ENCODE measurements around the gene PEX14. TPM values are rescaled to one million over a fixed set of nuclear protein-coding genes. Genes with fewer than 3 reads are reported as not detected.
A peak's percentile ranks its signal among the peaks of the same experiment; 100 is the strongest.

PEX14 gene
- total RNA-seq, 1 experiment from 2014 or later, result 36.0 TPM

DNA sequence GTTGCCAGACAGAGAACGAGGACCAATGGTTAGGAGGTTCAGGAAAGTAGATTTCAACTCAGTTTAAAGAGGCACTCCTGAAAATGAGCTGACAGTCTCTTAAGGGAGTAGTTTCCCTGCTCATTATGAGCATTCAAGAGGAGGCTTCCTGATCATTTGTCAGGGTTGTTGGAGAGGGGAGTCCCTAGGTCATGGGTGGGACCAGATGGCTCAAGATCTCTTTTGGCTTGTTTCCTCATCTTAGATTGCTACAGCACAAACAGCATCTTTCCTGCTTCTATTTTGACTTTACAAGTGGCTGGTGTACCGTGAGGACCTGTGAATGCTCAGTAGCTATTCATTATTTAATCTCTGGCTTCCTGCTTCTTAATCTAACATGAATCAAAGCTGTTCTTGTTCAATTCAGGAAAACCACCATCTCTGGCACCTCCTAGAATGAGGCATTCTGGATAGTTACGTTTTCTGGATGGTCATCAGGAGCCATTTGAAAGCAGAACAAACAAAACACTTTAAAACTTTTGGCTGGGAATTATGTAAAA, 47.6 kb downstream of the PEX14 start:
- Histone ChIP-seq H3K4me1 (ENCODE audit: control insufficient read depth, insufficient read depth, low read length) (peaks cover 51% of the 10 kb centered on the region), H3K36me3 (ENCODE audit: control insufficient read depth, insufficient read depth, low read length) (no peaks in the 10 kb centered on the region), H3K27me3 (ENCODE audit: control insufficient read depth, insufficient read depth, low read length) (no peaks in the 10 kb centered on the region), H3K9me3 (ENCODE audit: control insufficient read depth, insufficient read depth, low read depth, low read length) (no peaks in the 10 kb centered on the region), H3K27ac (ENCODE audit: low read length) (peak overlapping the region; percentile 66), H3K4me3 (ENCODE audit: low read depth in 2 of 2, low read length in 2 of 2) (no peak overlapping the region)
- TF ChIP-seq POLR2AphosphoS5 (IDR thresholded peaks at IDR 0.05; ENCODE audit: low read depth, low read length) (no peak), SIN3A (IDR thresholded peaks at IDR 0.05; ENCODE audit: borderline replicate concordance, insufficient read depth, low read depth, low read length) (no peak)
- TF ChIP-seq, protein P1, sequence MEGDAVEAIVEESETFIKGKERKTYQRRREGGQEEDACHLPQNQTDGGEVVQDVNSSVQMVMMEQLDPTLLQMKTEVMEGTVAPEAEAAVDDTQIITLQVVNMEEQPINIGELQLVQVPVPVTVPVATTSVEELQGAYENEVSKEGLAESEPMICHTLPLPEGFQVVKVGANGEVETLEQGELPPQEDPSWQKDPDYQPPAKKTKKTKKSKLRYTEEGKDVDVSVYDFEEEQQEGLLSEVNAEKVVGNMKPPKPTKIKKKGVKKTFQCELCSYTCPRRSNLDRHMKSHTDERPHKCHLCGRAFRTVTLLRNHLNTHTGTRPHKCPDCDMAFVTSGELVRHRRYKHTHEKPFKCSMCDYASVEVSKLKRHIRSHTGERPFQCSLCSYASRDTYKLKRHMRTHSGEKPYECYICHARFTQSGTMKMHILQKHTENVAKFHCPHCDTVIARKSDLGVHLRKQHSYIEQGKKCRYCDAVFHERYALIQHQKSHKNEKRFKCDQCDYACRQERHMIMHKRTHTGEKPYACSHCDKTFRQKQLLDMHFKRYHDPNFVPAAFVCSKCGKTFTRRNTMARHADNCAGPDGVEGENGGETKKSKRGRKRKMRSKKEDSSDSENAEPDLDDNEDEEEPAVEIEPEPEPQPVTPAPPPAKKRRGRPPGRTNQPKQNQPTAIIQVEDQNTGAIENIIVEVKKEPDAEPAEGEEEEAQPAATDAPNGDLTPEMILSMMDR (IDR thresholded peaks at IDR 0.05), result no peak
- ATAC-seq, result no peak
- no TSS peak for BruUV-seq (replicated peaks)
- intact Hi-C loops (cut with micrococcal nuclease; ENCODE audit: unreplicated experiment) (no loop called here), in situ Hi-C loops (cut with HindIII; ENCODE audit: low pct_unique_long_range_greater_than_20kb, low sequenced_read_pairs) (loop anchor here (5.0 kb wide), 1 partner anchor 80 kb away; no protein-coding TSS in a partner anchor)
- ChIA-PET CTCF (no interaction called here), POLR2A (no interaction called here)
- no peak for DNase-seq (ENCODE audit: low read depth, low spot score)

DNA sequence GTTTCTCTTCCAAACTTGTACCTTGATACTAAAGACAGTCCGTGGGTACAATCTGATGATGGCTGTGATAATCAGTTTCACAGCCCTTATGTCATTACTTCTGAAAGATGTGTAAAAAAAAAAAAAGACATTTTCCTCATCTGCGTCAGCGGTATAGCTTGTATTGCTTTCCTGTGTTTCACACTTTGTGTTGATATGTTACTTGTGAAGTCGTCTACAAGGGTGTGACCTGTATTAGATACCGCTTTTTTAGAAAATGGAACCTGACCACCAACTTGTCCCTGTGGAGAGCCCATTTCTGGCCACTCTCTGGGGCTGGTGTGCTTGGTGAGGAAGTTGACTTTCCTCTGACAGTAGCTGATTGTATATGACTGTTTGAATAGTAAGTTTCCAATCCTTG, 50.5 kb downstream of the PEX14 start:
- H3K27me3 ChIP-seq (ENCODE audit: control insufficient read depth, insufficient read depth, low read length), result no peaks in the 10 kb centered on the region
- no peak overlapping the region for H3K4me3 ChIP-seq (ENCODE audit: low read depth in 2 of 2, low read length in 2 of 2)
- no peaks in the 10 kb centered on the region for H3K9me3 ChIP-seq (ENCODE audit: control insufficient read depth, insufficient read depth, low read depth, low read length)
- CTCF ChIA-PET, result no interaction called here
- no peak for ATAC-seq
- intact Hi-C loops (cut with micrococcal nuclease; ENCODE audit: unreplicated experiment) (loop anchor here (5.0 kb wide), 1 partner anchor 162 kb away; no protein-coding TSS in a partner anchor), in situ Hi-C loops (cut with HindIII; ENCODE audit: low pct_unique_long_range_greater_than_20kb, low sequenced_read_pairs) (no loop called here)
- TF ChIP-seq, protein P2, sequence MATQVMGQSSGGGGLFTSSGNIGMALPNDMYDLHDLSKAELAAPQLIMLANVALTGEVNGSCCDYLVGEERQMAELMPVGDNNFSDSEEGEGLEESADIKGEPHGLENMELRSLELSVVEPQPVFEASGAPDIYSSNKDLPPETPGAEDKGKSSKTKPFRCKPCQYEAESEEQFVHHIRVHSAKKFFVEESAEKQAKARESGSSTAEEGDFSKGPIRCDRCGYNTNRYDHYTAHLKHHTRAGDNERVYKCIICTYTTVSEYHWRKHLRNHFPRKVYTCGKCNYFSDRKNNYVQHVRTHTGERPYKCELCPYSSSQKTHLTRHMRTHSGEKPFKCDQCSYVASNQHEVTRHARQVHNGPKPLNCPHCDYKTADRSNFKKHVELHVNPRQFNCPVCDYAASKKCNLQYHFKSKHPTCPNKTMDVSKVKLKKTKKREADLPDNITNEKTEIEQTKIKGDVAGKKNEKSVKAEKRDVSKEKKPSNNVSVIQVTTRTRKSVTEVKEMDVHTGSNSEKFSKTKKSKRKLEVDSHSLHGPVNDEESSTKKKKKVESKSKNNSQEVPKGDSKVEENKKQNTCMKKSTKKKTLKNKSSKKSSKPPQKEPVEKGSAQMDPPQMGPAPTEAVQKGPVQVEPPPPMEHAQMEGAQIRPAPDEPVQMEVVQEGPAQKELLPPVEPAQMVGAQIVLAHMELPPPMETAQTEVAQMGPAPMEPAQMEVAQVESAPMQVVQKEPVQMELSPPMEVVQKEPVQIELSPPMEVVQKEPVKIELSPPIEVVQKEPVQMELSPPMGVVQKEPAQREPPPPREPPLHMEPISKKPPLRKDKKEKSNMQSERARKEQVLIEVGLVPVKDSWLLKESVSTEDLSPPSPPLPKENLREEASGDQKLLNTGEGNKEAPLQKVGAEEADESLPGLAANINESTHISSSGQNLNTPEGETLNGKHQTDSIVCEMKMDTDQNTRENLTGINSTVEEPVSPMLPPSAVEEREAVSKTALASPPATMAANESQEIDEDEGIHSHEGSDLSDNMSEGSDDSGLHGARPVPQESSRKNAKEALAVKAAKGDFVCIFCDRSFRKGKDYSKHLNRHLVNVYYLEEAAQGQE (IDR thresholded peaks at IDR 0.05; ENCODE audit: insufficient read depth in 1 of 2, low read depth in 2 of 2, low read length in 1 of 2), result no peak
- TF ChIP-seq, protein P1 (IDR thresholded peaks at IDR 0.05), result no peak
- TF ChIP-seq SIN3A (IDR thresholded peaks at IDR 0.05; ENCODE audit: borderline replicate concordance, insufficient read depth, low read depth, low read length), result no peak
- TF ChIP-seq TCF7L2 (IDR thresholded peaks at IDR 0.05; ENCODE audit: low read depth, low read length), result no peak
- TF ChIP-seq POLR2AphosphoS5 (IDR thresholded peaks at IDR 0.05; ENCODE audit: low read depth, low read length), result no peak
- BruUV-seq (replicated peaks), result no TSS peak
- POLR2A ChIA-PET, result interaction anchor here (0.6 kb wide), 1 partner anchor 71 kb away, joined by 3 read pairs; no protein-coding TSS in a partner anchor
- DNase-seq (ENCODE audit: low read depth, low spot score), result no peak
- peak overlapping the region; percentile 18; the same call in 1 of the 2 replicates for H3K27ac ChIP-seq (ENCODE audit: low read length)
- H3K36me3 ChIP-seq (ENCODE audit: control insufficient read depth, insufficient read depth, low read length), result no peaks in the 10 kb centered on the region
- peaks cover 54% of the 10 kb centered on the region for H3K4me1 ChIP-seq (ENCODE audit: control insufficient read depth, insufficient read depth, low read length)

Measured in Panc1 (cell line).